HG03342 (cell line): Measurements from ENCODE around the gene TNIP1.
A peak's percentile ranks its signal among the peaks of the same experiment; 100 is the strongest.

Experiments
- ATAC-seq: cut with Tn5 transposase; IDR thresholded peaks from one replicate; pipeline ENCODE4 v1.9.1; 2021; ENCODE audit warnings: mild to moderate bottlenecking, moderate library complexity; ENCODE audit not compliant: unreplicated experiment

Gene TNIP1

GRCh38 chr5:151106509-151106908, 25.7 kb upstream of the TNIP1 start:
- no peak for ATAC-seq

- no peak for ATAC-seq
Measured at GRCh38 chr5:151106043-151106442, 25.2 kb upstream of the TNIP1 start.

GRCh38 chr5:151105561-151105960, 24.7 kb upstream of the TNIP1 start:
- ATAC-seq: no peak

- ATAC-seq: no peak
Measured at GRCh38 chr5:151104795-151105194, 24.0 kb upstream of the TNIP1 start.

- ATAC-seq: no peak
Measured at GRCh38 chr5:151101746-151102145, 20.9 kb upstream of the TNIP1 start.

GRCh38 chr5:151101151-151101550, 20.3 kb upstream of the TNIP1 start:
- ATAC-seq: no peak

- ATAC-seq: no peak
Measured at GRCh38 chr5:151100681-151101080, 19.8 kb upstream of the TNIP1 start.

GRCh38 chr5:151098768-151099121, 17.9 kb upstream of the TNIP1 start:
- ATAC-seq: no peak

- ATAC-seq: peak; percentile 45
Measured at GRCh38 chr5:151097820-151098767, 17.3 kb upstream of the TNIP1 start.

- no peak for ATAC-seq
Measured at GRCh38 chr5:151097061-151097460, 16.2 kb upstream of the TNIP1 start.

GRCh38 chr5:151096001-151096373, 15.2 kb upstream of the TNIP1 start:
- ATAC-seq: no peak

- no peak for ATAC-seq
Measured at GRCh38 chr5:151095341-151096000, 14.6 kb upstream of the TNIP1 start.

GRCh38 chr5:151094852-151095245, 14.0 kb upstream of the TNIP1 start:
- no peak for ATAC-seq

GRCh38 chr5:151094030-151094851, 13.4 kb upstream of the TNIP1 start:
- peak; percentile 59 for ATAC-seq

- peak; percentile 6 for ATAC-seq
Measured at GRCh38 chr5:151093476-151093889, 12.6 kb upstream of the TNIP1 start.

GRCh38 chr5:151092762-151093161, 11.9 kb upstream of the TNIP1 start:
- no peak for ATAC-seq

- ATAC-seq: no peak
Measured at GRCh38 chr5:151089726-151090125, 8.9 kb upstream of the TNIP1 start.

- no peak for ATAC-seq
Measured at GRCh38 chr5:151088986-151089385, 8.2 kb upstream of the TNIP1 start.

GRCh38 chr5:151087486-151087885, 6.7 kb upstream of the TNIP1 start:
- no peak for ATAC-seq

GRCh38 chr5:151086905-151087360, 6.1 kb upstream of the TNIP1 start:
- peak; percentile 75 for ATAC-seq

- no peak for ATAC-seq
Measured at GRCh38 chr5:151086192-151086869, 5.5 kb upstream of the TNIP1 start.
